GM18867 (cell line): ENCODE results near the gene IGF2BP2.
"Not testable (repeated sequence)": the region's sequence is repeated elsewhere in the genome, so short reads cannot be mapped to it uniquely, and the experiment has no call there.

Source experiments
- ATAC-seq: cut with Tn5 transposase; IDR thresholded peaks from one replicate; pipeline ENCODE4 v1.9.1; 2021; ENCODE audit warnings: mild to moderate bottlenecking, moderate library complexity; ENCODE audit not compliant: unreplicated experiment

The IGF2BP2 gene

DNA sequence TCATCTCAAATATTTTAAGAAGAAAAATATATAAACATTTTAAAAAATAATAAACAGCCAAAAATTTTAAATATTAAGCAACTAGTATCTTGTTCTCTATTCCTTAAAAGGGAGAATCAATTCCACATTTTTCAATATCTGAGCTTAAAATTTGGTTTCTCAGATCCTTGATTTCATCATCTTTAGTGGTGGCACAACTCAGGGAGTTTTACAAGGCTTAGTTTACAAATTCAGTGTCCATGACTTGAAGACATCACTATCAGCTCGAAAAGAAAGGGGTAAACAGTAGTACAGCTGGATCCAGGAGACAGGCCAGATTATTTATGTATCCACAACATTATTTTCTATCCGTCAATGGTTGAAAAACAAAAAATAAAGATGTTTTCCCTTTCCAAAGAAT is 11.6 kb downstream of the IGF2BP2 start:
- no peak for ATAC-seq

- no peak for ATAC-seq
Measured at GRCh38 chr3:185807445-185808068, 17.3 kb downstream of the IGF2BP2 start.

DNA sequence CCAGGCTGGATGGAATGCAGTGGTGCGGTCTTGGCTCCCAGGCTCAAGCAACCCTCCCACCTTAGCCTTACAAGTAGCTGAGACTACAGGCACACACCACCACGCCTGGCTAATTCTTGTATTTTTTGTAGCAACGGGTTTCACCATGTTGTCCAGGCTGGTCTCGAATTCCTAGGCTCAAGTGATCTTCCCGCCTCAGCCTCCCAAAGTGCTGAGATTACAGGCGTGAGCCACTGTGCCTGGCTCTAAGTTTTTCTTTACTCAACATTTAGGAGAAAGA is 26.1 kb downstream of the IGF2BP2 start:
- not testable (repeated sequence) for ATAC-seq

DNA sequence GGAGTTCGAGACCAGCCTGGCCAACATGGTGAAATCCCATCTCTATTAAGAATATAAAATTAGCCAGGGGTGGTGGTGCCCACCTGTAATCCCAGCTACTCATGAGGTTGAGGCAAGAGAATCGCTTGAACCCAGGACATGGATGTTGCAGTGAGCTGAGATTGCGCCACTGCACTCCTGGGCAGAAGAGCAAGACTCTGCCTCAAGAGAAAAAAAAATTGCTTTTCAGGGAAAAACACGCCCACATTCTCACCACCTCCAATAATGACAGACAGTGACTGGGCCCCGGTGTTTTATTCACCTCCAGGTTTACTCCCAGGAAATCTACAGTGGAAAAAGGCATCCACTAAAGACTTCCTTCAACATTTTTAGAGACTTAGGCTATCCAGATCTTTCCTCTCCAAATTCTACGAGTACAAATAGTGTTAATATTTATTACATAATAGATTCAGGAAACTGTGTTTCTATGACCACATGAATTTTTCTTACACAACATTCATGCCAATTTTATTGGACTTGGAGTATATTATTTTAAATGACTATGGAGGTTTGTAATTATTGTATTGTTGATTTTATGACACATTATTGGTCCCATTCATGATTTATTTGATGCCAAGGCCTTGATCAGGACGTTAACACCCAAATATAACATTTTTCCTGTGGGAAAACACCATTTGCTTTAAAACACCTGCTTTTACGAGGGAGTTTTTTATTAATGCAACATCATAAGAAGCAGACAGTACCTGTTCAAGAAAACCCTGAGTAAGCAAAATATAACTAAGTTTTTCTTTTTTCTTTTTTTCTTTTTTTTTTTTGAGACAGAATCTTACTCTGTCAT is 26.6 kb downstream of the IGF2BP2 start:
- no peak for ATAC-seq

DNA sequence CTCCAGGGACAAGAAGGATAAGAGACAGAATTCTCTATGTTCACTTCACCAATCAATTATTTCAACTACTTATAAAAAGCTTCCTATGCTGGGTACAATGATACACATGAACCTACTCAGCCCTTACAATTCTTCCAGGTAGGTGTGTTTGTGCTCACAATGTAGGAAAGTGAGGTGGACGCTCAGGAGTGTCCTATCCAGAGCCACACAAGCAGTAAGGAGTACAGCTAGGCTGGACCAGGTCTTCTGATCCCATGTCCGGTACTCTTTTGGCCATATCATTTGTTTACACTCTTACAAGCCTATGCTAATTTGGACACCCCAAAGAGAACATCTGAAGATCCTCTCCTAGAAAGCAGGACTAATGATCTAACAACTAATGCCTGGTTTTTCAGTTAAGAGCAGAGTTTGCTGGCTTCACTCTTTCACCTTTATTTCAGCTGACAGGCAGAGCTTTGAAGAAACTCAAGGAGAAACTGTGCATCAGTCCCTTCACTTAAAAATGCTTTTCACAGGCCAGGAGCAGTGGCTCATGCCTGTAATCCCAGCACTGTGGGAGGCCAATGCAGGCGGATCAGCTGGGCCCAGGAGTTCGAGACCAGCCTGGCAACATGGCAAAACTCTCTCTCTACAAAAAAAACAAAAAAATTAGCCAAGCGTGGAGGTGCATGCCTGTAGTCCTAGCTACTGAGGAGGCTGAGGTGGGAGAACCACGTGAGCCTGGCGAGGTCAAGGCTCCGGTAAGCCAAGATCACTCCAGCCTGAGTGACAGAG is 27.5 kb downstream of the IGF2BP2 start:
- ATAC-seq = no peak

- no peak for ATAC-seq
Measured at GRCh38 chr3:185796431-185797107, 28.3 kb downstream of the IGF2BP2 start.

- ATAC-seq = no peak
Measured at GRCh38 chr3:185793381-185793780, 31.5 kb downstream of the IGF2BP2 start.

DNA sequence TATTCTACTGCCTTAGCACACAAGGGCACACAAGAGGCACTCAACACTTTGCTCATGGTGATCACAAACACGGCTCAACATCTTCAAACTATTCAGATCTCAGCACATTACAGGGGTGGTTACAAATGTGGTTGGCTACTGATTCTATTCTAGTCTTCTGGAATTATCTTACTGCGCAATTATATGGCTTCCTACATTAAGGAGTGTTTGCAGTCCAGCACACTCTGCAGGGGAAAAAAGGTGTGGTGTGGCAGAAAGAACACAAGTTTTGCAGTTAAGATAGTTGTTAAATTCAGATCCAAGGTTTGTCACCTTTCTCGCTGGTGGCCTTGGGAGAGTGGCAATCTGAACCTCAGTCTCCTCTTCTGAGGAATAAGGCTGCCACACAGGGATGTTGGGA is 31.9 kb downstream of the IGF2BP2 start:
- no peak for ATAC-seq

GRCh38 chr3:185789891-185790830 is 34.7 kb downstream of the IGF2BP2 start:
- no peak for ATAC-seq

- ATAC-seq = no peak
Measured at GRCh38 chr3:185789134-185789533, 35.7 kb downstream of the IGF2BP2 start.

DNA sequence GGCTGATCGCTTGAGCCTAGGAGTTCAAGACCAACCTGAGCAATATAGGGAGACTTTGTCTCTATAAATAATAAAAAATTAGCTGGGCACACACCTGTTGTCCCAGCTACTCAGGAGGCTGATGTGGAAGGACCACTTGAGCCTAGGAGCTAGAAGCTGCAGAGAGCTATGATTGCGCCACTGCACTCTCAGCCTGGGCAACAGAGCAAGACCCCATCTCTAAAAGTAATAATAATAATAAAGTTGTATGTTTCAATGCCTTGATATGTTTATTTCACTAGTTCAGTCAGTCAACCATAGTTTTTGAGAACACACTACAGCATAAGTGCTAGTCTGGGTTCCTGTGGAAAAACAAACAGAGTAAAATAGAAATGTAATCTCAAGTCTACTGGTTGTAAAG is 36.5 kb downstream of the IGF2BP2 start:
- no peak for ATAC-seq

DNA sequence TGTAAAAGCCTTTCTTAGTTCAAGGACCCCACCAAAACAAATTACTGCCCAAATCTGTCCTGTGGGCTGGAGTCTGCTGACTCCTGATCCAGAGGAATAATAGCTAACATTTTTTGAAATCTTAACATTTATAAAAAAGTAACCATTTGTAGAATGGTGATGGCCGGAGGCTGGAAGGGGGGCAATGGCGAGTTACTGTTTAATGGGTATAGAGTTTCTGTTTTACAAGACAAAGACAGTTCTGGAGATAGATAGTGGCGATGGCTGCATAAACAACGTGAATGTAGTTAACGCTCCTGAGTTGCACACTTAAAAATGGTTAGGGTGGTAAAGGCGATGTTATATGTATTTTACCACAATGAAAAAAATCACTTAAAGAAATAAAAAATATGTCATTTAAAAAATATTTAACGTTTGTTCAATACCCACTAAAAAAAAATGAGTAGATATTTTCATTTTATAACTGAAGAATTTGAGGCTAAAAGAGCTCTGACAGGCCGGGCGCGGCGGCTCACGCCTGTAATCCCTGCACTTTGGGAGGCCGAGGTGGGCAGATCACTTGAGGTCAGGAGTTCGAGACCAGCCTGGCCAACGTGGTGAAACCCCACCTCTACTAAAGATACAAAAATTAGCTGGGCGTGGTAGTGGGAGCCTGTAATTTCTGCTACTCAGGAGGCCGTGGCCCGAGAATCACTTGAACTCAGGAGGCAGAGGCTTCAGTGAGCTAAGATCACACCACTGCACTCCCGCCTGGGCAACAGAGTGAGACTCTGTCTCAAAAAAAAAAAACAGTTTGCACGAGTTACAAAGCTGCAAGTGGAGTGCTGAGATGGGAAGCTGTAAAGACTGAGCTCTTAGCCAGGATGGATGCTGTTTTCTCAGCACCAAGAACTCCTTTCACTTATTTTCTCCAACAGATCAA is 37.6 kb downstream of the IGF2BP2 start:
- ATAC-seq = no peak

DNA sequence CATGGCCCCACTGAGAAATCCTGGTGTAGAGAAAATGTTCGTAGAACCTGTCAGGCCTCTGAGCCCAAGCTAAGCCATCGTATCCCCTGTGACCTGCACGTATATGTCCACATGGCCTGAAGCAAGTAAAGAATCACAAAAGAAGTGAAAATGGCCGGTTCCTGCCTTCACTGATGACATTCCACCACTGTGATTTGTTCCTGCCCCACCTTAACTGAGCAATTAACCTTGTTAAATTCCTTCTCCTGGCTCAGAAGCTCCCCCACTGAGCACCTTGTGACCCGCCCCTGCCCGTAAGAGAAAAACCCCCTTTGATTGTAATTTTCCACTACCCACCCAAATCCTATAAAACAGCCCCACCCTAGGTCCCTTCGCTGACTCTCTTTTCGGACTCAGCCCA is 38.6 kb downstream of the IGF2BP2 start:
- not testable (repeated sequence) for ATAC-seq

- no peak for ATAC-seq
Measured at GRCh38 chr3:185784317-185784716, 40.5 kb downstream of the IGF2BP2 start.

DNA sequence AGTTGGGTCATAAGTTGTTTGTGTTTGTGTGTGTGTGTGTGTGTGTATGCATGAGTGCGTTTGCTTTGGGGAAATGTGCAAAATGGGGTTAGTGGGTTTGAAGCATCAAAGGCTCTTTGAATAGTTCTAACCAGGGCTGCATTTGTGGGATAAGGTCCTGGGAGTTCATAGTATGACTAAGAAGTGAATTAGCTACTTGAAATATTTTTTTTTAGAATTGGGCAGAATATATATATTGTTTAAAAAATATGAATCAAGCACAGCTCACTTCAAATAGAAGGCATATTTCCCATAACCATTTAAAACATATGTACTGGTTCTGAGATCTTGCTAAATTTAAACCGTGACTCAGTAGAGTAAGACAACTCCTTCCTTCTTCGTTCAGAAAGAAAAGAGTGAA is 43.1 kb downstream of the IGF2BP2 start:
- ATAC-seq = no peak

DNA sequence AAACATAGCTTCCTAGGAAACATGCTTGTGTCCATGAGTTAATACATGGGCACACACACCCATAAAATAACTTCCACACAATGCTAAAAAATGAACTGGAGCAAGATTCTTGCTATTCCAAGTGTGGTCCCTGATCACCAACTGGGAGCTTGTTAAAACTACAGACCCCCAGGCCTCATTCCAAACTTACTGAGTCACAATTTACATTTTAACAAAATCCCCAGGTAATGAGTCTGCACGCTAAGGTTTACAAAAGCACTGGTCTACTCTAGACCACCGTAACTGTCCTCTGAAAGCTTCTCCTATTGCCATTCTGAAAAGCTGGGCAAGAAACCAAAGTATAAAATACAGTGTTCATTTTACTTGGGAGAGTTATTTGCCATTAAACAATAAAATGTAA is 45.4 kb downstream of the IGF2BP2 start:
- no peak for ATAC-seq

- no peak for ATAC-seq
Measured at GRCh38 chr3:185778821-185779220, 46.0 kb downstream of the IGF2BP2 start.

DNA sequence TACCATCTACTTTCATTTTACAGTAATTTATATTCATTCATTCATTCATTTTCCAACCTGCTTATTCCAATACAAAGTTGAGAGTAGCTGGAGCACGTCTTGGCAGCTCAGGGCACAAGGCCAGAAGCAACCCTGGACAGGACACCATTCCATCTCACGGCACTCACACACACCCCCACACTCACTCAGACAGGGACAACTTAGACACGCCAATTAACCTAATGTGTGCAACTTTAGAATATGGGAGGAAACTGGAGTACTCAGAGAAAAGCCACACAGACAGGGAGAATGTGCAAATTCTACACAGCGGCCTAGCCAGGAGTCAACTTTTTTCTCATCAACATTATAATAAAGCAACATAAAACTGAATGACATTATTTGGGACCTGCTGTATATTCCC is 46.7 kb downstream of the IGF2BP2 start:
- no peak for ATAC-seq

DNA sequence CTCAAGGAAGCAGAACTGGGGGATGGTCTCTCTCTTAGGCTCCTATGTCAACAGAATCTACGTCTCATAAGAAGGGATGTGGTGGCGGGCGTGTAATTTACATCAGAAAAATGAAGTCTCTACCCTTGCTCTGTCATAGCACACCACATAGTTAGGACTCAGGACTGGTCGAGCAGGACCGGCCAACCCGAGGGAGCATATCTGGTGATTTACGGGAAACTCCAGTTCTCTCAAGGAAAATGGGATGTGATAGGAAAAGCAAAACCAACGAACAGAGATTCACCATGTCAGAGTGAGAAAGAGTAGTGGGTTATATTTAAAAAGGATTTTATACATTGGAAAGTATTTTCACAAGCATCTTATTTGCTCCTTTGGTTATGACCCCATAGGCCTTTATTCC is 54.7 kb downstream of the IGF2BP2 start:
- no peak for ATAC-seq
